Stimulated activated CD4-positive, alpha-beta T cell treated with anti-CD3 and anti-CD28 coated beads, TNF-alpha, amount 100 ng/mL, for 48 hours (primary cell): ENCODE data around the gene TRIM27.
A peak's percentile ranks its signal among the peaks of the same experiment; 100 is the strongest.
"Not testable (repeated sequence)": the region's sequence is repeated elsewhere in the genome, so short reads cannot be mapped to it uniquely, and the experiment has no call there.

Experiments
- DNase-seq, 3 donors: peaks; one replicate each; pipeline ENCODE4 v3.0.0-alpha.2; 2020; ENCODE audit warnings: low read depth in 3 of 3

Gene TRIM27

DNA sequence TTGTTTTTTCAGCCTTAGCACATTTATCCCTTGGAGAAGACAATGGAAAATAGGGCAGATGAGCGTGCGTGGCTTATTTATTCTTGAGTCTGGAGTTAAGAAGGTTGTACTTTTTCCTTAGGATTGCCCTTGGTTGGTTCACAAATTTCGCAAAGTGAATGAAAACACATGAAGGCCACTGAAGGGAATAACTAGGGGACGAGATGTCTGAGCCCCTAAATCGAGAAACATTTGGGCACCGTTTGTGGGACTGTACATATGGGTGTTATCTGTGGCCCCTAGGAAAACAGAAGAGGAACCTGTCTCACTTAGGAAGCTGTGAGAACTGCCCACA, 19.4 kb upstream of the TRIM27 start:
- DNase-seq, result no peak

DNA sequence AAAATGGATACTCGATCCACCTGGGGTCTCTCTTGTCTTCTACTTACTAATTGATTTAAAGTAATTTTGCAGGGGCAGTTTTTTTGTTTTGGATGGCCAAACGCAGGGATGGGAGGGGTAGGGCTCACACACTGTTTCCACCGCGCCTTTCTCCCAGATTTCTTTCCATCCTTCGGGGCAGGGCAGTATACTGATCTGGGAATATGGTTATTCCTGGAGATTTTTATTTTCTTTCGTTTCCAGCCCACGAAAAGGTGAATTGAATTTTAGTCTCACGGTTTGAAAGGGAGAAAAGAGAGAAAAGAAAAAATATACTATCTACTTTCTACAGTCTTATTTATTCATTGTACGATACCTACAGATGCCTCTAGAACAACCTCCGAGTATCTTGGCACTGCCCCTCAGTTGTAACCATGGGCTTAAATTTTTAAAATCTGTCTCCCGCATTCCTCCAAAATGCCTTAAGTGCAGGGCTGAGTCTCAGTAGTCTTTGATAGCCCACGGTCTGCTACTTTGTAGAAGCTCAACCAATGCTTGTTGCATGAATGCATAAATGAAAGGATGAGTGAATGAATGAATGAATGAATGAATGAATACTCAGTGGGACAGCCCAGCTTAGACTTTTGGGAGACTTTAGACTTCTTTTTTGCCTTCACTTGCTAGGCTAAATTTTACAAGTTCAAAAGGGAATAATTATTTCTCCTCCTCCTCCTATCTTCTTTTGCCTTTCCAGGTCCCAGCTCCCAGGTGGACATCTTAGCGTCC, 18.1 kb upstream of the TRIM27 start:
- DNase-seq, result no peak

GRCh38 chr6:28940858-28941683, 17.3 kb upstream of the TRIM27 start:
- DNase-seq, result peak in 2 of 3 donors; percentile 67 to 68

DNA sequence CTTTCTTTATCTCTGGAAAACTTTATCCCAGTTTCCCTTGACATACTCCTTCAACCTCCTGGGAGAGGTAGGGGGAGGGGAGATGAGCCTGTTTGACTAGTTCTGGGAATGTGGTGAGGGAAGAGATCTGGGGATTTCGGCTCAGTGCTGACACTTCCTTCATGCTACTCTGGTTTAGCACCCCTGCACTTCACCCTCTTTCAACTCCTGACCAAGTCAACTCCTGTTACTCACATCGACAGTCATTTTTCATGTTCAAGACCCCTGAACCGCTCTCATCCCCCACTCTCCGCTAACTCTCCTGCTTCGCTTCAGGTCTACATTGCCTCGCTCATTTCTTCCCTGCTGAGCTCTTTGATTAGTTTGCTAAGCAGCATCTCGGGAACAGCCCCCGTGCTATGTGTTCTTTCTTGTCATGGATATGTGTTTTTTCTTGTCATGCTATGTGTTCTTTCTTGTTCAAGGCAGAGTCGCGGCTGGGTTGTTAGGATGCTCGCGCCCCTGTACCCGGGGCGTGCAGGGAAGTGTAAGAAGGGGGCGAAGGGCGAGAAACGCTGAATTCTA, 16.6 kb upstream of the TRIM27 start:
- DNase-seq, result no peak

DNA sequence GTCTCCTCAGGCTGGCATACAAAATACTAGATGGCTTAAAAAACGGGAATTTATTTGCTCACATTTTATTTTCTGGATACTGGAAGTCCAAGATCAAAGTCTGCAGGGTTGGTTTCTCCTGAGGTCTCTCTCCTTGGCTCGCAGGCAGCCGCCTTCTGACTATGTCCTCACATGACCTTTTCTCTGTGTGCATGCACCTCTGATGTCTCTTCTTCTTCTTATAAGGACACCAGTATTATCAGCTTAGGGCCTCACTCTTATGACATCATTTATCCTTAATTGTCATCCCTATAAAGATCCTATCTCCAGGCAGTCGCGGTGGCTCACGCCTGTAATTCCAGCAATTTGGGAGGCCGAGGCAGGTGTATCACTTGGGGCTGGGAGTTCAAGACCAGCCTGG, 9.3 kb upstream of the TRIM27 start:
- no peak for DNase-seq

- no peak for DNase-seq
Observed at GRCh38 chr6:28929887-28930620, 6.3 kb upstream of the TRIM27 start.

- DNase-seq, result not testable (repeated sequence)
Observed at GRCh38 chr6:28929339-28929738, 5.6 kb upstream of the TRIM27 start.

- no peak for DNase-seq
Observed at GRCh38 chr6:28927846-28928245, 4.1 kb upstream of the TRIM27 start.

DNA sequence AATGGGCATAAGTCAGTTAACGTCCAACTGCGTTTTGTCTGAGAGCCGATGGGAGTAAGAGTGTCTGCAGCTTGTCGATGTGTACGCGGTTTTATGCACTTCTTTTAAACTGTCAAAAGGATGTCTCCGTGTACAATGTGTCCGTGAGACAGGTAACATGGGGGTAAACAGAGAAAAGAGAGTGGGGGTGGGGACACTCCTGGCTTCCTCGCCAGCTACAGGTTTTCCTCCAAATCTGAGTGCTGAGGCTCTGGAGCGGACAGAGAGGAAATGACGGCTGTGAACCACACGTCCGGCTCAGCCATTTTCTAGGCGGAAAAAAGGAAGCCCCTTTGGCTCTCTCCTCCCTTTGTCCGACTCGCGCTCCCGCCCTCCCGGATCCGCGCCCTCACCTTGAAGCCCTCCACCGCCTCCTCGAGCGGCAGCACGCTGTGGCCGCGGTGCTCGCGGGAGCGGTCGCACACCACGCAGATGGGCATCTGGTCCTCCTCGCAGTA, 916 bp downstream of the TRIM27 start:
- DNase-seq, result no peak

GRCh38 chr6:28922004-28922820, 1.6 kb downstream of the TRIM27 start:
- no peak for DNase-seq

- no peak for DNase-seq
Observed at GRCh38 chr6:28920281-28920680, 3.5 kb downstream of the TRIM27 start.

DNA sequence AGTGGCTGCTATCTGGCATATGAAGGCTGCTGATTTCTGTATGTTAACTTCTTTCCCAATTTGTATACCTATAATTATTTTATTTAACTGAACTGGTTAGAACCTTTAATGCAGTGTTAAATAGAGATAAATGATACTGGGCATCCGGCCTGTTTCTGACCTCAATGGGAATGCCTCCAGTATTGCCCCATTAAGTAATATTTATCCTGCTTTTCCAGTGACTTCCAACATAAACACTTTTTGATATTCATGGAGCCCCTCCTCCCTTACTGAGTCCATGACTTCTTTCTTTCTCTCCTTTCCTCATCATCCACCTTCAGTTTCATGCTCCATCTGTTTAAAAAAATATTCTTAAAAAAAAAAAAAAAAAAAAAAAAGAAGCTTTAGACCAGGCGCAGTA, 8.8 kb downstream of the TRIM27 start:
- no peak for DNase-seq

DNA sequence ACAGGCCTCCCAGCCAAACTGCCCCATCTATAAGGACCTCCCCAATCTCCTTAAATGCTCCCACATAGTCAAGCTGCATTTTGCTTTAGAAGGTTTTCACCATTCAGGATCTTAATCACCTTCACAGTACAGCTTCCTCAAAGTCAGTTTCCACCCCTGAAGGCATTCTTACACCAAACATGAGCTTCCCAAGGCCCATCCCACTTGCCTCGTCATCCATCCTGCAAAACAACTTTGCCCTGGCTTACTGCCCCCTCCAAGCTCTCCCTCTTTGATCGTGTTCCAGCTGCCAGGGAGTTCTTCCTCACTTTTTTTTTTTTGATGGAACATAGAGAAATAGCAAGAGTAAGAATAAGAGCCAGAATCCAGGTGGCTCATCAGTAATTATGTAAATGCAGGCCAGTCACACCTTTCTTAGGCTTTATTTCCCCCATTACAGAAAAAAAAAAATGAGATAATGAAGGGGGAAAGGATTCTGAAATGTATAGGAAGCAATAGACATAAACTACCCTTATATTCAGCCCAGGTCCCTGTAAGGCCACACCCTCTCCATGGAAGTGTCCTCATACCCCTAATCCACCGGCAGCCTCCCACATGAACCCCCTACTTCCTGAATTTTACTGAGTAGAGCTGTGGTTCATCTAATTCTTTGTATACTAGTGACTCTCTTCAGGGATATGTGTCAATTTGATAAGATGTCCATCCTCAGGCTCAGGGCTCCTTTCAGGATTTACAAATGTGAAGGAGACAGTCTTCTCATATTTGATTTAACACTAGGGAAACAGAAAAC, 12.7 kb downstream of the TRIM27 start:
- no peak for DNase-seq

- no peak for DNase-seq
Observed at GRCh38 chr6:28907394-28907793, 16.4 kb downstream of the TRIM27 start.

DNA sequence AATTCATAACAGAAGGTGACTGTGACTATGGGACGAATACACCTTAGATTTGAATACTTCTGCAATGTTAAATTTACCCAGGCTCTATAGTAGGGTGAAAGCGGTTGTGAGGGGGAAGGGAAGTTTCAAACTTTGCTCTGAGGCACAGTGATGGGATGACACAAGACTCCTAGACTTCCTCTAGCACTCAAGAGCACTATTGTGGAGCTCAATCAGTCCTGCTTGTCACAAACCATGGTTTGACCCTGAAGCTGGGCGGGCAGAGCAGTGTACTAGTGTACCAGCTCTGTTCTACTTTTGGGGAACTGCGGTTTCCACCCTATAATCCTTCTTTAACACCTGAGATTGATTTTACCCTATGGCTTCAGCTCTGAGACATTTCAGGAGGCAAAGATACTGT, 17.1 kb downstream of the TRIM27 start:
- DNase-seq, result no peak

DNA sequence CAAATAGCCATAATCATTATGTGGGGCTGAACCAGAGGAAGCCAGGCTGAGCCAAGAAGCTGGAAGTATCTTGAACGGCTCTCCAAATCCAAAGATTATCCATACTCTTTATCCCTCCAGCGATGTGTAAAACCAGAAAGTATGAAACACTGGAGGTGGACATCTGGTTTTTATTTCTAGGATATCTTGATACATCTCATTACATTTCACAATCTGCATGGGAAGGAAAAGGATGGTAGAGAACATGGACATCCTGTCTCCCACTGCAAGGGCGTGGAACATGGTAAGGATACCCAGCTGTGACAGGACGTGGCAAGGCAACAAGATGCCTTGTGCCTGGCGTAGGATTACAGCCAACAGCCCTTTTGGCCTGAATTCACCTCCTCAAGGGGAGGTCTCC, 20.1 kb downstream of the TRIM27 start:
- no peak for DNase-seq

- no peak for DNase-seq
Observed at GRCh38 chr6:28901831-28902230, 22.0 kb downstream of the TRIM27 start.

GRCh38 chr6:28900577-28901256, 23.1 kb downstream of the TRIM27 start:
- no peak for DNase-seq

DNA sequence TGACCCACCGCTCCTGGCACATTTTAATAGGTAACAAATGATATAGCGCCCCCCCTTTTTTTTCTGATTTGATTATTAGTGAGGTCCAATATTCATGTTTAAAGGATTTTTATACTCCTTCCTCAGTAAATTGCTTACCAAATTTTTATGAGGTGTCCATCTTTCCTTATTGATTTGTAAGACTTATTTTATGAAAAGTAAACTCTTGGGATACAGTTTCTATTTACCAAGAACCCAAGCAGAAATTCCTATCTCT, 25.1 kb downstream of the TRIM27 start:
- no peak for DNase-seq

DNA sequence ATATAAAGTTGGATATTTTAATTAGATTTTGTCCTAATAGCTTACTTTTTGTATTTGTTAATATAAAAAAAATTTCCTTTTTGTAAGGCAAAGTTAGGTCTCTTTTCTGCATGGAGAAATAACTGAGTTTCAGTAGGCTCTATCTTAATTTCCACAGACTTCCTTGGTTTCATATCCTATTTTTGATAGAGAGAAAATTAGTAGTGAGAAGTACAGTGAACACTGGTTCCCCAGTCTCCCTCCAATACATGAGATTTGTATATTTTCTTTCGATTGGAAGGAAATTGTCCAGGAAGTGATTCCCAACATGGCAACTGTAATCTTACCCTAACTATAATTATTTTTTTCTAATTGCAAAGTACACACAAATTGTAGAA, 26.4 kb downstream of the TRIM27 start:
- DNase-seq, result no peak
